HG03457 (cell line): ENCODE measurements around the gene RAP1B.
A peak's percentile ranks its signal among the peaks of the same experiment; 100 is the strongest.
"Not testable (repeated sequence)": the region's sequence is repeated elsewhere in the genome, so short reads cannot be mapped to it uniquely, and the experiment has no call there.

ENCODE experiments used
- ATAC-seq: cut with Tn5 transposase; IDR thresholded peaks from one replicate; pipeline ENCODE4 v1.9.1; 2021; ENCODE audit warnings: moderate number of reproducible peaks; ENCODE audit not compliant: unreplicated experiment

Gene RAP1B

DNA sequence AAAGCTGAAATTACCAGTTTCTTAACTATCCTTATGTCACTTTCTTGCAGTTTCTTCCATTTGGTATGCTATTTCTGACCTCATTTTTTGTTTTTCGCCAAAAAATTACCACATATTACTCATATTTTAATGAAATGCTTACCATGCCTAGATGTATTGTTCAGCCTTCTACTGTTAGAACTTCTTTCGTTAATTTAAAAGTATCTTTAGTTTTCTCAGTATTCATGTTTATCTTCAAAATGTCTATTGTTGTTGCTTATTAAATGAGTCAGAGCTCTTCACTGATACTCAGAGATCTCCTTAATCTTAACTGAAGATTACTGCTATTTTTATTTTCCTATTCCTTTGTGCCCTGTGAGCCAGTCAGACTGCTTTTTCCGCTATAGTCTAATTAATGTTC lies 20.5 kb downstream of the RAP1B start:
- no peak for ATAC-seq

GRCh38 chr12:68632486-68632885 lies 21.8 kb downstream of the RAP1B start:
- ATAC-seq, result no peak

GRCh38 chr12:68633614-68634558 lies 23.2 kb downstream of the RAP1B start:
- ATAC-seq, result no peak

DNA sequence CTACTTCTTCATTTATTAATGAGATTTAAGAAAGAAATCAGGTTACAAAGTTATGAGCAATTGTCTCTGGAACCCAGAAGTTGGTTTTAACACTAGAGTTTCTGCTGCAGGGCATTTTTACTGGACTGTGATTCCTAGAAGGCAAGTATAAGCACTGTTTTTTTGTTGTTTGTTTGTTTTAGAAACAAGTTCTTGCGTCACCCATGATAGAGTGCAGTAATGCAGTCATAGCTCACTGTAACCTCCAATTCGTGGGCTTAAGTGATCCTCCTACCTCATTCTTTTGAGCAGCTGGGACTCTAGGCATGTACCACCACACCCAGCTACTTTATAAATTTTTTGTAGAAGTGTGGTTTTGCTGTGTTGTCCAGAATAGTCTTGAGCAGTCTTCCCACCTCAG lies 25.6 kb downstream of the RAP1B start:
- ATAC-seq, result no peak

GRCh38 chr12:68637439-68637838 lies 26.7 kb downstream of the RAP1B start:
- not testable (repeated sequence) for ATAC-seq

DNA sequence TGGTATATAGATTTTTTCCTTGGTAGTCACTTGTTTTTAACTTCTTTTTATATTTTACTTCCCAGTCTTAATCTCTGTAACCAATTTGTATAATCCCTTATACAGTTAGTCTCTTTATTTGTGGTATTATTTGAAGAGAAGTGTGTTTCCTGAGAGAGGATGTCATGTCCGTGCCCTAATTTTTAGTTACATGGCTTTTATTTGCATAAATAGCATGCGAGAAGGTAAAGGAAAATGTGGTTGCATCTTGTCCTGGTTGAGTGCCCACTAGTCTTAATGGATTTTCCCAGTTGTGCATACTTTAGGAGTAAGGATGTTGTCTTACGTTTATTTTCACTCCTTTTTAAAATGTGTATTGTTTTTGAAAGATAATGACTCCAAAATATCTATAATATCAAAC lies 27.5 kb downstream of the RAP1B start:
- ATAC-seq, result no peak

GRCh38 chr12:68638721-68639395 lies 28.2 kb downstream of the RAP1B start:
- no peak for ATAC-seq

GRCh38 chr12:68639396-68639767 lies 28.7 kb downstream of the RAP1B start:
- ATAC-seq, result no peak

DNA sequence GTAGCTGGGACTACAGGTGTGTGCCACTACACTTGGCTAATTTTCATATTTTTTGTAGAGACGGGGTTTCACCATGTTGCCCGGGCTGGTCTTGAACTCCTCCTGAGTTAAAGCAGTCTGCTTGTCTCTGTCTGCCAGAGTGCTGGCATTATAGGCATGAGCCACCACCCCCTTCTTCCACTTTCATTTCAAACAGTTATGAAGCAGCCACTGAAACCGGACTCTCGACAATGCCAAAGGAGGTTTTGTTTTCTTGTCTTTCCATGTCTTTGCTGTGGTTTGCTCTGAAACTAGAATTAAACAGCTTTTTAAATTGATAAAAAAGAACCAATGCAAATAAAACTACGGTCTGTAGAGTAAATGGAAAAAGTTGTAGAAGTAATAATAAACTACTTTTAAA lies 30.4 kb downstream of the RAP1B start:
- peak; percentile 77 for ATAC-seq

- no peak for ATAC-seq
Measured at GRCh38 chr12:68646484-68646883, 35.8 kb downstream of the RAP1B start.

- ATAC-seq, result no peak
Measured at GRCh38 chr12:68647507-68647906, 36.8 kb downstream of the RAP1B start.

- ATAC-seq, result no peak
Measured at GRCh38 chr12:68648179-68648578, 37.5 kb downstream of the RAP1B start.

DNA sequence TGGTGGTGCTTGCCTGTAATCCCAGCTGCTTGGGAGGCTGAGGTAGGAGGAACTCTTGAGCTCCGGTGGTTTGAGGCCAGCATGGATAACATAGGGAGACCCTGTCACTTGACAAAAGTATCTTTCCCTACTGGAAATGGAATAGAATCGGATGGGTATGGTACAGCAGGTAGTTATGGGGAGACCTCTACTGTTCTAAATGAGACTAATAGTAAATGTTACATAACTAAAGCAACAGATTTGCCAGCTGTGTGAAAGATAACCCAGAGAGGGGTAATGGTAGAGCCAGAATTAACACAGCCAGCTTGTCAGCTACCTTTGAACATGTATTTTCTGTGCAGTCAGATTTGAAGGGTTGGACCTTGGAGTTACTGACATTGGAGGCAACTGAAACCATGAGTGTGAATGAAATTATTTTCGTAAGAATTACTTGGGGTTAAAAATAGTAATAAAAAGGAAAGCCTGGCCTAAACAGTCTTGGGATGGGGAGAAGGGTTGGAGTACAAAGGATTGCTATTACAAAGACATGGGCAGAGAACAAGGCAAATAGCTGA lies 54.4 kb downstream of the RAP1B start:
- no peak for ATAC-seq

DNA sequence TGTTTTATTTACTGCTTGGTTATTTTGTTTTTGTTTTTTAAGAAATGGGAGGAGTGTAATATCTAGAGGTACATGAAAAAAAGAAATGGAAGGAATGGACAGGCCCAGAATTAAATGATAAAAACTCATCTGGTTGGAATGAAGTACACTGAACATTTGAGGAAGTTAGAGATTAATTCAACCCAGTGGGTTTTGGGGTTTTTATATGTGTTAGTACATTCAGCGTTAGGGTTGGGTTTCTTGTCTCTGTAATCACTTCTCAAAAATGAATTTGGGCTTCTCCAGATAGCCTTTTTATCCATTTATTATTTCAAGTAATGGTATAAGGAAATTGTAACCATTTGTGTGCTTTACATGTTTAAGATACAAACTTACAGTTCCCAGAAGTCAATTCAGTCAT lies 56.6 kb downstream of the RAP1B start:
- no peak for ATAC-seq

DNA sequence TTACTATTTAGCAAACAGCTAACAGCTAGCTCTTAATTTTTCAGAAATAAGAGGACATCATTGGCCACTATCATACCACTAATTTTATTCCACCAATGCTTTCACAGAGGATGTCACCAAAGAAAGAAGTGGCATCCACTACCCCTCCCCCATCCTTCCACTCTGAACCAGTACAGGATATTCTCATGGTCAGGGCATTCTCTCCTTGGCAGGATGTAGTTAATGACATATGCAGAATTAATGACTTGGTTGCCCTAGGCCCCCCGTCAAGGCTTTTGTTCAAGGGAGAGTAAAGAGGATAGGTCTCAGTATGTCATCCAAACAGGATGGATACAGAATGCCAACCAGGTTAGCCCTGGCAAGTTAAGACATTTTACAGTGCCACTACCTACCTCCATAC lies 57.2 kb downstream of the RAP1B start:
- no peak for ATAC-seq

- ATAC-seq, result no peak
Measured at GRCh38 chr12:68671179-68671578, 60.5 kb downstream of the RAP1B start.

- ATAC-seq, result no peak
Measured at GRCh38 chr12:68673788-68674187, 63.1 kb downstream of the RAP1B start.

GRCh38 chr12:68674376-68674775 lies 63.7 kb downstream of the RAP1B start:
- no peak for ATAC-seq

GRCh38 chr12:68675101-68675842 lies 64.6 kb downstream of the RAP1B start:
- no peak for ATAC-seq

- not testable (repeated sequence) for ATAC-seq
Measured at GRCh38 chr12:68676854-68677253, 66.2 kb downstream of the RAP1B start.

- ATAC-seq, result no peak
Measured at GRCh38 chr12:68686262-68686594, 75.5 kb downstream of the RAP1B start.
